Mesenchymal stem cell (in vitro differentiated cells and primary cell): ENCODE data around the gene VMP1.
A peak's percentile ranks its signal among the peaks of the same experiment; 100 is the strongest.

Experiments used
- DNase-seq: peaks from one replicate; pipeline ENCODE4 v3.0.0-alpha.2; 2013
- H2AFZ ChIP-seq: one replicate; pipeline ENCODE4 v1.6.1; 2013; ENCODE audit warnings: low read depth, mild to moderate bottlenecking, control low read depth, inconsistent platforms, low read length, moderate library complexity
- H2AK5ac ChIP-seq: 2 replicates; pipeline ENCODE4 v1.6.1; 2013; ENCODE audit warnings: low read length, moderate library complexity, mild to moderate bottlenecking, inconsistent platforms; ENCODE audit not compliant: severe bottlenecking
- H2BK120ac ChIP-seq: one replicate; pipeline ENCODE4 v1.6.1; 2013; ENCODE audit warnings: low read depth, mild to moderate bottlenecking, inconsistent platforms, low read length, moderate library complexity
- H2BK12ac ChIP-seq, 2 experiments: one replicate each; pipeline ENCODE4 v1.6.1; 2013; ENCODE audit warnings: inconsistent platforms in 2 of 2, low read length in 2 of 2, mild to moderate bottlenecking in 2 of 2, moderate library complexity in 2 of 2, control low read depth in 1 of 2
- H2BK15ac ChIP-seq: one replicate; pipeline ENCODE4 v1.6.1; 2013; ENCODE audit warnings: mild to moderate bottlenecking, low read depth, inconsistent platforms; ENCODE audit not compliant: poor library complexity, severe bottlenecking
- H2BK5ac ChIP-seq: 2 replicates; pipeline ENCODE4 v1.6.1; 2013; ENCODE audit warnings: low read depth, mild to moderate bottlenecking, low read length, control low read depth, inconsistent platforms; ENCODE audit not compliant: poor library complexity, severe bottlenecking
- H3K14ac ChIP-seq, 2 experiments: one replicate each; pipeline ENCODE4 v1.6.1; 2013; ENCODE audit warnings: inconsistent platforms in 2 of 2, low read length in 2 of 2, control low read depth in 1 of 2, mild to moderate bottlenecking in 1 of 2, moderate library complexity in 1 of 2
- H3K18ac ChIP-seq, 2 experiments: one replicate each; pipeline ENCODE4 v1.6.1; 2013; ENCODE audit warnings: inconsistent platforms in 2 of 2, low read length in 2 of 2, control low read depth in 1 of 2, low read depth in 1 of 2, mild to moderate bottlenecking in 1 of 2
- H3K23ac ChIP-seq, 2 experiments: one replicate each; pipeline ENCODE4 v1.6.1; 2013; ENCODE audit warnings: inconsistent platforms in 2 of 2, low read length in 2 of 2, mild to moderate bottlenecking in 2 of 2, moderate library complexity in 2 of 2, control low read depth in 1 of 2
- H3K27ac ChIP-seq: 2 replicates; pipeline ENCODE4 v1.5.1; 2013; ENCODE audit warnings: mild to moderate bottlenecking, moderate library complexity, low read length, control low read depth, inconsistent platforms; ENCODE audit not compliant: poor library complexity, severe bottlenecking
- H3K27me3 ChIP-seq, 2 experiments: 2 replicates each; pipeline versions ENCODE4 v1.6.1 to v1.7.0; 2013; ENCODE audit warnings: low read length in 2 of 2, mild to moderate bottlenecking in 2 of 2, moderate library complexity in 2 of 2, control low read depth in 1 of 2, inconsistent platforms in 1 of 2; ENCODE audit not compliant: control insufficient read depth in 1 of 2, insufficient read depth in 1 of 2
- H3K36me3 ChIP-seq, 2 experiments: 2 replicates each; pipeline versions ENCODE4 v1.6.1 to v1.7.0; 2013; ENCODE audit warnings: low read length in 2 of 2, control low read depth in 1 of 2, inconsistent platforms in 1 of 2, low read depth in 1 of 2, mild to moderate bottlenecking in 1 of 2; ENCODE audit not compliant: insufficient read depth in 2 of 2, control insufficient read depth in 1 of 2
- H3K4ac ChIP-seq, 2 experiments: one replicate each; pipeline ENCODE4 v1.6.1; 2013; ENCODE audit warnings: inconsistent platforms in 2 of 2, low read length in 2 of 2, mild to moderate bottlenecking in 2 of 2, moderate library complexity in 2 of 2, control low read depth in 1 of 2, low read depth in 1 of 2
- H3K4me1 ChIP-seq: 2 replicates; pipeline ENCODE4 v1.6.1; 2013; ENCODE audit warnings: low read depth, low read length, control low read depth; ENCODE audit not compliant: control insufficient read depth, insufficient read depth
- H3K4me2 ChIP-seq: 2 replicates; pipeline ENCODE4 v1.6.1; 2013; ENCODE audit warnings: low read length, mild to moderate bottlenecking, inconsistent platforms; ENCODE audit not compliant: poor library complexity, severe bottlenecking
- H3K4me3 ChIP-seq, 2 experiments: 2 replicates each; pipeline versions ENCODE4 v1.5.1 to v1.7.0; 2013; ENCODE audit warnings: low read length in 2 of 2, mild to moderate bottlenecking in 2 of 2, control low read depth in 1 of 2, low read depth in 1 of 2; ENCODE audit not compliant: insufficient read depth in 1 of 2
- H3K79me1 ChIP-seq: replicated peaks from 2 replicates; pipeline ENCODE4 v1.6.1; 2013; ENCODE audit warnings: mild to moderate bottlenecking, control low read depth, low read length, inconsistent platforms; ENCODE audit not compliant: poor library complexity, severe bottlenecking
- H3K9ac ChIP-seq: 2 replicates; pipeline ENCODE4 v1.7.0; 2013; ENCODE audit warnings: mild to moderate bottlenecking, low read length, moderate library complexity
- H3K9me3 ChIP-seq: 2 replicates; pipeline ENCODE4 v1.7.0; 2013; ENCODE audit warnings: mild to moderate bottlenecking, low read length; ENCODE audit not compliant: control insufficient read depth
- H4K8ac ChIP-seq: one replicate; pipeline ENCODE4 v1.6.1; 2013; ENCODE audit warnings: inconsistent platforms, mild to moderate bottlenecking, low read length, moderate library complexity
- H4K91ac ChIP-seq: one replicate; pipeline ENCODE4 v1.6.1; 2013; ENCODE audit warnings: mild to moderate bottlenecking, low read length, inconsistent platforms
- WGBS: methylation state at CpG from one replicate; pipeline ENCODE4 v1.1.7; 2013; ENCODE audit warnings: mixed read lengths; 5-methylcytosine and 5-hydroxymethylcytosine counted together

Gene VMP1

GRCh38 chr17:59830007-59830630 is 122.7 kb downstream of the VMP1 start:
- H2BK5ac ChIP-seq = peak overlapping the region; percentile 91
- H3K4me3 ChIP-seq = peak overlapping the region in 1 of 2 experiments; percentile 67
- H3K9ac ChIP-seq = peak overlapping the region; percentile 88
- peak overlapping the region; percentile 64 for H2BK120ac ChIP-seq
- H2BK12ac ChIP-seq = peak overlapping the region; percentile 91 to 99
- H3K18ac ChIP-seq = peak overlapping the region; percentile 93 to 96
- H3K14ac ChIP-seq = peak overlapping the region in 1 of 2 experiments; percentile 55
- no peak overlapping the region for H3K23ac ChIP-seq
- peak overlapping the region; percentile 96 for H4K91ac ChIP-seq
- peak overlapping the region in 1 of 2 experiments; percentile 91 for H3K4ac ChIP-seq
- WGBS = 39% methylated on average over 2 of the region's 3 CpGs
- peaks cover 0 to 6% of the 10 kb centered on the region in 2 experiments for H3K36me3 ChIP-seq
- H4K8ac ChIP-seq = peak overlapping the region; percentile 93
- H3K79me1 ChIP-seq = peaks cover 4% of the 10 kb centered on the region
- no peaks in the 10 kb centered on the region for H3K9me3 ChIP-seq
- DNase-seq = peak; percentile 54
- H3K27ac ChIP-seq = peak overlapping the region; percentile 97
- H2AFZ ChIP-seq = no peak overlapping the region
- peaks cover 19% of the 10 kb centered on the region for H3K4me1 ChIP-seq
- peak overlapping the region; percentile 80 for H2BK15ac ChIP-seq
- H2AK5ac ChIP-seq = peak overlapping the region; percentile 71
- peak overlapping the region; percentile 10 for H3K4me2 ChIP-seq
- H3K27me3 ChIP-seq = no peaks in the 10 kb centered on the region

GRCh38 chr17:59830846-59831486 is 123.5 kb downstream of the VMP1 start:
- Histone ChIP-seq H3K14ac (no peak overlapping the region), H3K4me1 (peaks cover 20% of the 10 kb centered on the region), H3K9me3 (no peaks in the 10 kb centered on the region), H2BK5ac (peak overlapping the region; percentile 93), H2BK12ac (peak overlapping the region; percentile 85 to 100), H3K18ac (peak overlapping the region; percentile 71 to 89), H3K23ac (no peak overlapping the region), H4K91ac (peak overlapping the region; percentile 99), H2BK15ac (peak overlapping the region; percentile 3), H3K4me2 (no peak overlapping the region), H2AFZ (no peak overlapping the region), H2AK5ac (peak overlapping the region; percentile 100), H3K4me3 (no peak overlapping the region), H3K9ac (peak overlapping the region; percentile 88), H3K4ac (peak overlapping the region; percentile 86 to 94), H3K27ac (peak overlapping the region; percentile 96), H2BK120ac (peak overlapping the region; percentile 71), H4K8ac (peak overlapping the region; percentile 49), H3K36me3 (peaks cover 0 to 6% of the 10 kb centered on the region in 2 experiments), H3K79me1 (peaks cover 4% of the 10 kb centered on the region), H3K27me3 (no peaks in the 10 kb centered on the region)
- peak; percentile 22 for DNase-seq
- WGBS = no CpG with 5 or more reads among the region's 1 CpG

GRCh38 chr17:59832883-59833379 is 125.5 kb downstream of the VMP1 start:
- H3K27me3 ChIP-seq = no peaks in the 10 kb centered on the region
- WGBS = 47% methylated on average over 3 of the region's 4 CpGs

More at GRCh38 chr17:59832883-59833379, 125.5 kb downstream of the VMP1 start:
- H3K36me3 ChIP-seq = peaks cover 0 to 6% of the 10 kb centered on the region in 2 experiments
- no peak overlapping the region for H4K91ac ChIP-seq
- peaks cover 3% of the 10 kb centered on the region for H3K79me1 ChIP-seq
- H3K4me1 ChIP-seq = peaks cover 12% of the 10 kb centered on the region
- H2AK5ac ChIP-seq = no peak overlapping the region
- no peak overlapping the region for H3K23ac ChIP-seq
- H3K4me2 ChIP-seq = no peak overlapping the region
- no peak overlapping the region for H3K9ac ChIP-seq
- no peak overlapping the region for H3K14ac ChIP-seq
- H3K27ac ChIP-seq = peak overlapping the region; percentile 82
- H3K4me3 ChIP-seq = no peak overlapping the region
- no peaks in the 10 kb centered on the region for H3K9me3 ChIP-seq
- no peak overlapping the region for H3K4ac ChIP-seq
- H2BK15ac ChIP-seq = no peak overlapping the region
- no peak overlapping the region for H2BK120ac ChIP-seq
- DNase-seq = peak; percentile 60
- H2AFZ ChIP-seq = no peak overlapping the region
- H2BK5ac ChIP-seq = no peak overlapping the region
- no peak overlapping the region for H2BK12ac ChIP-seq
- no peak overlapping the region for H3K18ac ChIP-seq
- H4K8ac ChIP-seq = no peak overlapping the region
